Measurements from ENCODE around the gene POP7.
"Not testable (repeated sequence)": the region's sequence is repeated elsewhere in the genome, so short reads cannot be mapped to it uniquely, and the experiment has no call there.

POP7 gene

GRCh38 chr7:100705753-100706671 is at the start of gene POP7:
Gene POP7 (plus strand): TSS chr7:100706121. CDS start chr7:100706831, 710 bp downstream.
- peak; percentile 100 for DNase-seq

- not testable (repeated sequence) for DNase-seq
Measured at GRCh38 chr7:100662194-100662776, 43.6 kb upstream of the POP7 start.

GRCh38 chr7:100665168-100665726 is 40.7 kb upstream of the POP7 start:
- no peak for DNase-seq

DNA sequence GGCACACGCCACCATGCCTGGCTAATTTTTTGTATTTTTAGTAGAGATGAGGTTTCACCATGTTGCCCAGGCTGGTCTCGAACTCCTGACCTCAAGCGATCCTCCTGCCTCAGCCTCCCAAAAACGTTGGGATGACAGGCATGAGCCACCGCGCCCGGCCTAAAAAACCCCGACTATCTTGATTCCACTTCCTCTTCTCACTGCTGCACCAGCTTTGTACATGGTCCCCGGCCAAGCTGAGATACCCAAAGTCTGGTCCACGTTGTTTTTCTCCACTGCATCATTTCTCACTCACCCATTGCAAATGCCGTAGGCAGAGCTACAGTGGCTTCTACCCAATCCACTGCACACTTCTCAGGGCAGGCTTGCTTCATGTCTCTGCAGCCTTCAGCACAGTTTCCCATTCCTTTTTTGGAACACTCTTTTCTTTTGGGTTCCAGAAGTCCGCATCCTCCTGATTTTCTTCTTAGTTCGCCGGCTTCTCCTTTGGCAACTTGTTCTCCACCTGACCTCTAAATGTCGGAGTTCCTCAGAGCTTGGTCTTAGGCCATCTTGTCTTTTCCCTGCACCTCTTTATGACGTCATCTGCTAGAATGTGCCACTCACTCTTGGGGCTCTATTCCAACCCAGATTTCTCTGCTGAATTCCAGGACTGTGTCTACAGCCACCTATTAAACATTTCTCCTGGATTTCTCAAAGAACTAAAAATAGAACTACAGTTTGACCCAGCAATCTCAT is 38.4 kb upstream of the POP7 start:
- DNase-seq: no peak

GRCh38 chr7:100668069-100668449 is 37.9 kb upstream of the POP7 start:
- DNase-seq: no peak

DNA sequence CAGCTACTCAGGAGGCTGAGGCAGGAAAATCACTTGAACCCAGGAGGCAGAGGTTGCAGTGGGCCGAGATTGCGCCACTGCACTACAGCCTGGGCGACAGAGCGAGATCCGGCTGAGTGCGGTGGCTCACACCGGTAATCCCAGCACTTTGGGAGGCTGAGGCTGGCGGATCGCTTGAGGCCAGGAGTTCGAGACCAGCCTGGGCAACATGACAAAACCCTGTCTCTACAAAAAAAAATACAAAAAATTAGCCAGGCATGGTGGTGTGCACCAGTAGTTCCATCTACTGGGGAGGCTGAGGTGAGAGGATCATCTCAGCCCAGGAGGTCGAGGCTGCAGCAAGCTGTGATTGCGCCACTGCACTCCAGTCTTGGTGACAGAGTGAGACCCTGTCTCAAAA is 36.8 kb upstream of the POP7 start:
- DNase-seq: not testable (repeated sequence)

GRCh38 chr7:100670074-100670473 is 35.8 kb upstream of the POP7 start:
- DNase-seq: no peak

DNA sequence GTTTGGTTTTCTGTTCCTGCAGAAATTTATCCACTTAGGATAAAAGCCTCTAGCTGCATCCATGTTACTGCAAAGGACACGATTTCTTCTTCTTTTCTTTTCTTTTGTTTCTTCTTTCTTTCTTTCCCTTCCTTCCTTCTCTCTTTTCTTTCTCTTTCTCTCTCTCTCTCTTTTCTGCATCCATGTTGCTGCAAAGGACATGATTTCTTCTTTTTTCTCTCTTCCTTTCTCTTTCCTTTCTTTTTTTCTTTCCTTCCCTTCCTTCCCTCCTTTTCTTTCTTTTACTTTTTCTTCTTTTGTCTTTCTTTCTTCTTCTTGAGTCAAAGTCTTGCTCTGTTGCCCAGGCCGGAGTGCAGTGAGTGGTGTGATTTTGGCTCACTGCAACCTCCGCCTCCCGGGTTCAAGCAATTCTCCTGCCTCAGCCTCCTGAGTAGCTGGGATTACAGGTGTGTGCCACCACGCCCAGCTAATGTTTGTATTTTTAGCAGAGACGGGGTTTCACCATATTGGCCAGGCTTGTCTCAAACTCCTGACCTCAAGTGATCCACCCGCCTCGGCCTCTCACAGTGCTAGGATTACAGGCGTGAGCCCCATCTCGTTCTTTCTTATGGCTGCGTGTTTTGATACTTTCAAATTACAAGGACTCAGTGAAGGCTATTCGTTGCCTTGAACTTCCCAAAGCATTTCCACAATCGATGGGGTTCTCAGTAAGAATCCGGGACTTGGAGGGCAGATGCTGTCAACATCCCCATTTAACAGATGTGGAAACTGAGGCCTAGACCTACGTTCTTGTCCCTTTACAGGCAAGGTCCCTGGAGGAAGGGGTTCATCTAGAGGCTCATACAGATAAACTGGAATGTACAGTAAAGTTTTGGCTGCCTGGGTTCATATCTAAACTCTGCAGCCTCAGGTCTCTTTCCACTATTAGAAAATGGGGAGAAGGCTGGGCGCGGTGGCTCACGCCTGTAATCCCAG is 34.3 kb upstream of the POP7 start:
- DNase-seq: no peak

DNA sequence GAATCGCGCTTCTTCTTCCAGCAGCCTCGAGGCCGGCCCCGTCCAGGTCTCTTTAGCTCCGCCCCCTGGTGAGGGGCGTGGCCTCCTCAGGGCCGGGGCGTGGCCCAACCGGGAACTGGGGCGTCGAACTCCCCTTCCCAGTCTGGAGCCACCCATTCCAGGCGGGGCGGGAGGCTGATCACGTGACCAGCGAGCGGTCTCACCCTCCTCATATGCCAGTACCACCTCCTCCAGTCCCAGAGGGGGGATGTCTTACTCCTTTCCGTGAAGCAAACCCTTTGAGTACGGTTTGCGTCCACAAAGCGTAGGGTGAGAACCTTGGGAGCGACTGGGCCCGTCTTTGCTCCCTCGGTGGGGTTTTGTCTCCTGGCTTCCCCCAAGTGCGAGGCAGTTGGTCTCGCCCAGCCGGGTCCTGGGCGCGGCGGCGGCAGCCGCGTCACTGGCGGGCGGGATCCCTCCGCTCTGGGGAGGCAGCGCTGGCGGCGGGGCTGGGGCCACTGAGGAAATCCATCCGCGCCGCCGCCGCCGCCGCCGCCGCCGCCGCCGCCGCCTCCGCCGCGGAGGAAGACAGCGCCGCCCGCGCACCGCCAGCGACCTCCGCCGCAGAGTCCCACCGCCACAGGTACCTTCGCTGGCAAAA is 32.5 kb upstream of the POP7 start, which contains the start of gene GNB2:
GNB2 (plus strand) TSS at position 439 of the 640 bp plus-strand sequence. CDS start 2,526 bp downstream, outside the sequence.
- DNase-seq: peak; percentile 99

- DNase-seq: peak; percentile 57
Measured at GRCh38 chr7:100673942-100674410, 31.9 kb upstream of the POP7 start.

DNA sequence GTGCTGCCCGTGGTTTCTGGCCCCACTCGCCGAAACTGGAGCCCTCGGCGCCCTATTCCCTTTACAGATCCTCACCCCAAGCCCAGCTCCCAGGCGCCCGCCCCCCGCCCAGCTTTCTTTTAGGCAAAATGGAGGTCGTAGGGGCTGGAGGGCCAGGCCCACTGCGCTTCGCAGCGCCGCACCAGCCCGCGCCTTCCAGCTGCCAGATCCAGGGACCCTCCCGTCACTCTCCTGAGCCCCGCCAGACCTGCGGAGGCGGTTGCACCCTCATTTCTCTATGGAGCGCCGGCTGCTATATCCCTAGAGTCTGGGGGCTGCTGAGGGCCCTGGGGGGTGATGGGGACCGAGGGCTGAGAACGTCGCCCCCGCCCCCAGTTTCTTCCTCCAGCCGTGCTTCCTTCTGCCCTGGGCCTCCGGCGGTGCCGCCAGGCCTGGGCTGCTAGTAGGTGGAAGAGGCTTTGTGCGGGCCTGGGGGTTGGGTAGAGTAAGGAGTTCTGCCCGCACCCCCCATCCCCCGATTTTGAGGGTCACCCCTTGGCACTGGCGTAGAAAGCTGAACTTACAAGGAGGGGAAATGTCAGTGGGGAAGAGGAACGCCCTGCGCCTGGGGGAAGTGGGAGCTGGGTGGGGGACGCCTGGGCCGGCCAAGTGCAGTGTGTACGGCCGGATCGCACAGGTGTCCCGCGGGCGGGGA is 31.4 kb upstream of the POP7 start:
- DNase-seq: peak; percentile 48

GRCh38 chr7:100675105-100675451 is 30.8 kb upstream of the POP7 start:
- no peak for DNase-seq

DNA sequence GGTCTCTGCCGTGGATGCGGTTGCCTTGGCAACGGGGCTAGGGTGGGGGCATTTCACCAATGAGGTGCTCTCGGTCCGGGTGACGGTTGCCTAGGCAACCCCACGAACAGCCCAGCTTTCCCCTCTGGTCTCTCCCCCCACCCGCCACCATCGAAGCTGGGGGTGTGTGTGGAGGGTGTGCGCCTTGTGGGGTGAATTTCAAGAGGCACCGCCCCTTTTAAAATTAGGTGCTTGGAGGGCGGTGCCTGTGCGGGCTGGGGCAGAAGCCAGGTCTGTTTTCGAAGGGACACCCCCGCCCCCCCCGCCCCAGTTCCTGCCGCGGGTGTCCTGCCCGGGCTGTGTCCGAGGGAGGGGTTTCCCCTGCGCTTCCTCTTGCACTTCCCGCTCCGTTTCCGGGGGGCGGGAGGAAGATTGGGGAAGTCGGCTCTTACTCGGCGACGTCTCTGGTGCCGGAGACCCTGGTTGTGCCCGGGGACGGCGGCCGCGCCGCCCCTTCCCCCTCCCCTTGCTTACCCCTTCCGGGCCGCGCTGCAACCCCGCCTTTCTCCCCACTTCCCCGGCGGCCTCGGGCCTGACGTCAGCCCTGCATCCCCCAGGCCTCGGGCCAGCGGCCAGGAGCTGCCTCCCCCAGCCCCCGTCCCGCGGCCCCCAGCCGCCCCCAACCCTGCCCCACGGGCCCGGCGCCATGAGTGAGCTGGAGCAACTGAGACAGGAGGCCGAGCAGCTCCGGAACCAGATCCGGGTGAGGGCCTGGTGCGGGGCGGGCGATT is 30.2 kb upstream of the POP7 start:
- DNase-seq: peak; percentile 67

DNA sequence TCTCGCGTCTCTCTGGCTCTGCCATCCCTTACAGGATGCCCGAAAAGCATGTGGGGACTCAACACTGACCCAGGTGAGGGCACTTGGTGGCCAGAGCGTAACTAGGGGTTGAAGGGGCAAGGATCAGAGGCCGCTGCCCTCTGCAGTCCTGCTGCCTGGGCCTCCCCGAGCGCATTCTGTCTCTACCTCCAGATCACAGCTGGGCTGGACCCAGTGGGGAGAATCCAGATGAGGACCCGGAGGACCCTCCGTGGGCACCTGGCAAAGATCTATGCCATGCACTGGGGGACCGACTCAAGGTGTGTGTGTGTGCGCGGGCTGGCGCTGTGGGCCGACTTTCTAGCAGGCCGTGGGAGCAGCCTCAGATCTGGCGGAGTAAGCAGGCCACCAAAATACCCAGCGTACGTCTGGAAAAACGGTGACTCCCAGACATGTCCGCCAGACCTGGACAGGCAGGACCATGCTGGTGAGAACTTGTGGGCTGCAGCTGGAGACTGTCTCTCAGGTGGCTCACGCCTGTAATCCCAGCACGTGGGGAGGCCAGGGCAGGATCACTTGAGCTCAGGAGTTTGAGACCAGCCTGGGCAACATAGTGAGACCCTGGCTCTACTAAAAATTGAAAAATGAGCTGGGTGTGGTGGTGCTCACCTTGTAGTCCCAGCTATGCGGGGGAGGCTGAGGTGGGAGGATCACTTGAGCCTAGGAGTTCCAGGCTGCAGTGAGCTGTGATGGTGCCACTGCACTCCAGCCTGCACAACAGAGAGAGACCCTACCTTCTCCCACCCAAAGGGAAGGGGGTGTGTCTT is 29.2 kb upstream of the POP7 start:
- no peak for DNase-seq

- no peak for DNase-seq
Measured at GRCh38 chr7:100677308-100678267, 28.3 kb upstream of the POP7 start.

DNA sequence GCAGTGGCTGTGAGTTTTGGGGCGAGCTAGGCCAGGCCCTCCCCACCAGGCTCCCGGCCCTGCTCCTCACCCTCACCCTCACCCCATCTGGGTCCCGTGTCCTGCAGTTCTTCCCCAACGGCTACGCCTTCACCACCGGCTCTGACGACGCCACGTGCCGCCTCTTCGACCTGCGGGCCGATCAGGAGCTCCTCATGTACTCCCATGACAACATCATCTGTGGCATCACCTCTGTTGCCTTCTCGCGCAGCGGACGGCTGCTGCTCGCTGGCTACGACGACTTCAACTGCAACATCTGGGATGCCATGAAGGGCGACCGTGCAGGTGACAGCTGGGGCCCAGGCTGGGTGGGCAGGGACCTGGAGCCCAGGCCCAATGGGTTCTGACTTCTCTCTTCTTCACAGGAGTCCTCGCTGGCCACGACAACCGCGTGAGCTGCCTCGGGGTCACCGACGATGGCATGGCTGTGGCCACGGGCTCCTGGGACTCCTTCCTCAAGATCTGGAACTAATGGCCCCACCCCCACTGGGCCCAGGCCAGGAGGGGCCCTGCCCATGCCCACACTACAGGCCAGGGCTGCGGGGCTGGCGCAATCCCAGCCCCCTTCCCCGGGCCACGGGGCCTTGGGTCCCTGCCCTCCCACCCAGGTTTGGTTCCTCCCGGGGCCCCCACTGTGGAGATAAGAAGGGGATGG is 27.5 kb upstream of the POP7 start:
- no peak for DNase-seq

All from NCI-H1092 (cell line).